GM18520 (cell line): ENCODE data around the gene PLAAT4.
A peak's percentile ranks its signal among the peaks of the same experiment; 100 is the strongest.
"Not testable (repeated sequence)": the region's sequence is repeated elsewhere in the genome, so short reads cannot be mapped to it uniquely, and the experiment has no call there.

Experiments
- ATAC-seq: cut with Tn5 transposase; IDR thresholded peaks from one replicate; pipeline ENCODE4 v1.9.1; 2021; ENCODE audit not compliant: unreplicated experiment

The PLAAT4 gene

DNA sequence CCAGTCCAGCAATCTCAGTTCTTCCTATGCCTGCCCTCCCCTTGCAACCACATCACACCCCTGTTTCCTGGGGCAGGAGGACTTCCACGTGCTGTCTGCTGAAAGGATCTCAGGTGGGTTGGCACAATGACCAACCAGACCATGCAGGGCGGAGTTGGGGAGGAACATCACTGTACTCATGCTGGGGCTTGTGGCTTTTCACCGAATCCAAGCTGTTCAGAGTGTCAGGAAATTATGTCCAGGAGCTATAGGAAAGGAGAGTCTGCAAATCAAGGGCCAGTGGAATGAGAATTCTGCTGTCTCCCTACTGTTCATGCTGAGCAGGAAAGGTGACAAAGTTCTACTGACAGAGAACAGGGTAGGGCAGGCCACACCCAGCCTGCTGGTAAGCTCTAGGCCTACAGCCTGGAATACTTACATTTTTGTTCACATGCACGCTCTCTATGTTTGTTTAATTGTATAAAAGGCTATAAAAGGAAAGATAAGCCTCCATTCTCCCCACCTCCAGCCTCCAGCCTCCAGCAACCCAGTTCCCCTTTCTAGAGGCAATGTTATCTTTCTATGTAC, 28.3 kb downstream of the PLAAT4 start:
- no peak for ATAC-seq

DNA sequence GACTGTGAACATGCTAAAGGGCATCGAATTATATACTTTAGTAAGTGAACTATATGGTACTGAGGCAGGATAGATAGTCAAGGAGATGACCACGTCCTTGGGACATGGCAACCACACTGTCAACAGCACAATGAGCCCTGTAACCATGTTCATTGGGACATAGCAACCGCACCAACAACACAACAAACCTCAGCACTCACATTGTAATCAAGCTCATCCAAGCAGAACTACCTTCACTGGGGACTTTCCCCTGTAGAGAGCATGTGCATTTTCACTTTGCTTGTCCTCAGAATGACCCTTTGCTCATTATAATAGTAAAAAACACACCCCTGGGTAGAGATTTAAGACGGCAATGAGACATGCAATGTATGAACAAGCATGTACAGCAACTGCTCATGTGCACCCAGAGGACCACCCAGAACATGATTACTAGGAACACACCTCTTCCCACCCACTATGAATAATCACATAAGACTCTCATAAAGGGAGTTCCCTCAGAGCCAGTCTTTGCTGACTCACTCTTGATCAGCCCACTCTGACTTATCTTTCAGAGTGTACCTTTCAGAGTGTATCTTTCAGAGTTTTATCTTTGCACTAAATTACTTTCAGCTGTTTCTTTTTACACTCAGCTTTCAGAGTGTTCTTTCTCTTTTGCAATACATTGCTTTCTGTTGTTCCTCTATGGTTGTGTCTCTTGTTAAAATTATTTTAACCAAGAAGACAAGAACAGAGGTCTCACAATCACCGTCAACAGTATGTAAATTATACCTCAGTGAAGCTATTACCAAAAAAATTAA, 30.6 kb downstream of the PLAAT4 start:
- ATAC-seq, result peak; percentile 78

DNA sequence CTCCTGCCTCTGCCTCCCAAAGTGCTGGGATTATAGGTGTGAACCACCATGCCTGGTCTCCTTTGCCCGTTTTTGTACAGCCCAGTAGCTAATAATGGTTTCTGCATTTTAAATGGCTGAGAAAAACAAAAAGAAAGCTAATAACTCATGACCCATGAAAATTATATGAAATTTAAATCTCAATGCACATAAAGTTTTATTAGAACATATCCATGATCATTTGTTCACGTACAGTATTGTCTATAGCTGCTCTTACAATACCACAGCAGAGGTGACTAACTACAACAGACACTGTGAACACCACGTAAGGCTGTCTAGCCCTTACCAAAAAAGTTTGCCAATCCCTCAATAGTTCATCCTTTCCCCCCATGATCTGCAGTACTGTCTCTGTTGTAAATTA, 33.0 kb downstream of the PLAAT4 start:
- no peak for ATAC-seq

DNA sequence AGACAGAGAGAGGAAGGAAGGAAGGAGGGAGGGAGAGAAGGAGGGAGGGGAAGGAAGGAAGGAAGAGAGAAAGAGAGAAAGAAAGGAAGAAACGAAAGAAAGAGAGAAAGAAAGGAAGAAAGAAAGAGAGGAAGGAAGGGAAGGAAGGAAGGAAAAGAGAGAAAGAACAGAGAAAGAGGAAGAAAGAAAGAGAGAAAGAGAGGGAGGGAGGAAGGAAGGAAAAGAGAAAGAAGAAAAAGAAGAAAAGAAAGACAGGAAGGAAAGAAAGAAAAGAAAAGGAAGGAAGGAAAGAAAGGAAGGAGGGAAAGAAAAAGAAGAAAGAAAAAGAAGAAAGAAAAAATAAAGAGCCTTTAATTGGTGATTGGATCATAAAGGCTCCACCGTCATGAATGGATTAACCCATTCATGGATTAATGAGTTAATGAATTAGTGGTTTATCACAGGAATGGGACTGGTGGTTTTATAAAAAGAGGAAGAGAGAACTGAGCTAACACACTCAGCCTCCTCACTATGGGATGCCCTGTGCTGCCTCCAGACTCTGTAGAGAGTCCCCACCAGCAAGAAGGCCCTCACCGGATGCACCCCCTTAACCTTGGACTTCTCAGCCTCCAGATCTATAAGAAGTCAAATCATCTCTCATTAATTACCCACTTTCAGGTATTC, 35.5 kb downstream of the PLAAT4 start:
- ATAC-seq, result no peak

DNA sequence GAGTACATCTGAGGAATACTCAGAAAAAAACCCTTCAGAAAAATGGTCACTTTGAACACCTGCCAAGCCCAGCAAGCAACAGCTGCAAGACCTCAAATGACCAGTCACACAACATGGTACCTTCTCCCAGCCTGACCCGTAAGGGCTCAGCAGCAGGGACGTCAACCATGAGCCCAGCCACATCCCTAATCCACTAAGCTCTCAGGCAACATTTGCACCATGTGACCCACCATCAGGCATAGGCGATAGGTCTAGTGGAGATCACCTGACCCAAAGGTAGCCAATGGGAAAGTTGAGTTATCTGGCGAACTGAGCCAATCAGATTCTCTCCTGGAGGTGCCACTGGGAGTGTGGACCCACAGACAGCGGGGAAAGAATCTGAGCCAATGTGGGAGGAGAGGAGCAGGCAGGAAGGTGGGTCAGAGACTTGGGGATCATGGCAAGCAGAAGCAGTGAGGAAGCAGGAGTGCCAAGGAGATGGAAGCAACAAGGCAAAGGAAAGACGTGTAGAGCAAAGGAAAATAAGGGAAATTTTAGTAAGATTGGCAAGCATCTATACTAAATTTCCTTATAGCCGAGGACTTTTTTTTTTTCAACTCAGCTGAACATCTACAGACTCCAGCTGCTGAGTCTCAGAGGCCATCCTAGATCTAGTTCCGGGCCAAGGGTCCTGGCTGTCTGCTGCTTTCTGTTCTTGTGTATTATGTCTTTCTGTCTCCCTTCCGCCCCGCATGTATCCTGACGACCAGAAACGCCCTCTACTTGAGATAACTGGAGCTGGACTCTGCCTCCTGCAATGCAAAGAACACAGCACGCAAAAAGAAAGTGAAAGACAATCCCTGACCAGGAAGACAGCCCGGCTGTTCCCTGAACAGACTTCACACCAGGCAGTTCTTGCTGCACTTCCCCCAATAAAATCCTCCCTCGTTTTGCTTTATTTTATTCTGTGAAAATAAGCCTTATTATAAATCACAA, 37.6 kb downstream of the PLAAT4 start:
- ATAC-seq, result no peak

DNA sequence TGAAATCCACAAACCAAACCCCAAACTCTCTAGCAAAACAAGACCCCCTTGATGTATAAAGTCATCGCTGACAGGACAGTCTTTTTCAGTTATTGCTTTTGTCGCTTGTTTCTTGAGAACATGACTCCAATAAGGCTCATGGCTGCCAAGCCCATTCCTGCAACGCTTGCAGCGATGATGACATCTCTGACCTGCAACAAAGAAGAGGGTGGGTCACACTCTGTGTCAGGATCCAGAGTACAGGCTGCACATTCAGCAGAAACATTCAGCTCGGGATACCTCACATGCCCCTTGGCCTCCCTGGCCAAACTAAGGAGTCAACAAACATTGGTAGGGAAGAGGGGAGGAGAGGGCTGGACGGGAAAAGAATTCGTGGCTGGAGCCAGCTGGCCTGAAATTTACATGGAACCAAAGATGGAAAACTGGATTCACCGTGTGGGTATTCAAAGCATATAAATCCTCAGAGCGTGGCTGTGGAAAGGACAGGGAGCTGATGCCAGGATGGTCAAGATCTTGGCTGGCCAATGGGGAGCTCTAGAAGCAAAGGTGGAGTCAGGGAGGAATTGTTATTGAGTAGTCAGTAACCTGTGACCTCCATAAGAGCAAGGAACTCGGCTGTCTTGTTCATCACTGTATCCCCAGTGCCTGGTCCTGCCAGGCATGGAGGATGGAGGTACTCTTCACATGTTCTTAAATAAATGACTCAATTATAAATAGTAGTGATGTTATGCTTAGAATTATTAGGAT, 38.4 kb downstream of the PLAAT4 start:
- ATAC-seq, result no peak

DNA sequence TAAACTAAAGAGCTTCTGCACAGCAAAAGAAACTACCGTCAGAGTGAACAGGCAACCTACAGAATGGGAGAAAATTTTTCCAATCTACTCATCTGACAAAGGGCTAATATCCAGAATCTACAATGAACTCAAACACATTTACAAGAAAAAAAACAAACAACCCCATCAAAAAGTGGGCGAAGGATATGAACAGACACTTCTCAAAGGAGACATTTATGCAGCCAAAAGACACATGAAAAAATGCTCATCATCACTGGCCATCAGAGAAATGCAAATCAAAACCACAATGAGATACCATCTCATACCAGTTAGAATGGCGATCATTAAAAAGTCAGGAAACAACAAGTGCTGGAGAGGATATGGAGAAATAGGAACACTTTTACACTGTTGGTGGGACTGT, 42.3 kb downstream of the PLAAT4 start:
- ATAC-seq, result not testable (repeated sequence)

DNA sequence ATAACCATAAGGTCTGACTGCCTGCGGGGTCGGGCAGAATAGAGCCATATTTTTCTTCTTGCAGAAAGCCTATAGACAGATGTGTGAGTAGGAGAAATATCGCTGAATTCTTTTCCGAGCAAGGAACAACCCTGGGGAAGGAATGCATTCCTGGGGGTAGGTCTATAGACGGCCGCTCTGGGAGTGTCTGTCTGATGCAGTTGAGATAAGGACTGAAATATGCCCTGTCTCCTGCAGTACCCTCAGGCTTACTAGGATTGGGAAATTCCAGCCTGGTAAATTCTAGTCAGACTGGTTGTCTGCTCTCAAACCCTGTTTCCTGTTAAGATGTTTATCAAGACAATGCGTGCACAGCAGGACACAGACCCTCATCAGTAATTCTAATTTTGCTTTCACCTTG, 44.6 kb downstream of the PLAAT4 start:
- not testable (repeated sequence) for ATAC-seq

DNA sequence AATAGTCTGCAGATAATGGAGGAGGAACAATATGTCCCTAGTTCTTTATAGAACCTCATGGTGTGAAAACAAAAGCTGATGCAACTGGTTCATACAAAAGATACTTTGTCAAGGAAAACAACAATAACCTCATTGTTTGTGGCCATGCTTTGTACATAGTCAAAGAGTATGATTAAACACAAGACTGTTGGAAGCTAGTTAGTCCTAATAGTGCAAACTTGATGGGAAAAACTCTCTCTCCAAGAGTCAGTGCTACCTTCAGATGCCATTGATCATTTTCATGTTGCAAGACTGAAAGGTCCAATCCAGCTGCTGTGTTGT, 46.7 kb downstream of the PLAAT4 start:
- no peak for ATAC-seq

DNA sequence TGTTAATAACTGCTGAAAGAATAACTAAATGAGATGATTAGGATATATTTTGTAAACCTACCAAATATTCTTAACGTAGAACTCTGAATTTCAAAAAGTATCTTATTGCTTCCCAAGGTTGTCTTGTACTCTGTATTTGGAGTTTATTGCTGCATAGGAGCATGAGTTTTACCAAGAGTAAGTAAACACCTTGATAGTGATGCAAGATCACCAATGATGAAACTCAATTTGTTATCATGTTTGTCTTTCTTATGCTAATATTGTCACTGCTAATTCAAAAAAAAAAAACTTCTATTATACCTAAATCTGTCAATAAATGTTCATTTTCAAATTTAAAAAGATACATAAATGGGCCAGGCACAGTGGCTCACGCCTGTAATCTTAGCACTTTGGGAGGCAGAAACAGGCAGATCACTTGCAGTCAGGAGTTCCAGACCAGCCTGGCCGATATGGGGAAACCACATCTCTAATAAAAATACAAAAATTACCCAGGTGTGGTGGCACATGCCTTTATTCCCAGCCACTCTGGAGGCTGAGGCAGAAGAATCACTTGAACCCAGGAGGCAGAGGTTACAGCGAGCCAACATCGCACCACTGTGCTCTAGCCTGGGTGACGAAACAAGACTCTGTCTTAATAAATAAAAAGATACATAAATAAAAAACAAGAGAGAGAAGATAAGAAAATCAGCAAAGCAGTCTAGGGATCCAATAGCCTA, 50.0 kb downstream of the PLAAT4 start:
- ATAC-seq, result no peak

DNA sequence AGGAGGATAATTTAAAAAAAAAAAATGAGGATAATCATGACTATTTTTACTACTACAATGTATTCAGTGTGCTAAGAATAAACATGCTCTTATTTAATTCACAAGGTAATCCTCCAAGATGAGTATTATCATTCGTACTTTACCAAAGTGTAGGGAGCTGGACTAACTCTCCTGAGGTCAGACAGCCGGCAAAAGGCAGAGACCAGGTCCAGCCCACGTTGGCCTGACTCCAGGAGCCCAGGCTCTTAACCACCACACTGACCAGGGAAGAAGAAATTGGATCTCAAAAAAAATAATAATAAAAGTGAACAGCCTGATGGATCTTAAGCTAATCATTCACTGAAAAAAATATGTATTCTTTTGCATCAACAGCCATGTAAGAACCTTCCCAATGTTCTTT, 52.4 kb downstream of the PLAAT4 start:
- ATAC-seq, result no peak

DNA sequence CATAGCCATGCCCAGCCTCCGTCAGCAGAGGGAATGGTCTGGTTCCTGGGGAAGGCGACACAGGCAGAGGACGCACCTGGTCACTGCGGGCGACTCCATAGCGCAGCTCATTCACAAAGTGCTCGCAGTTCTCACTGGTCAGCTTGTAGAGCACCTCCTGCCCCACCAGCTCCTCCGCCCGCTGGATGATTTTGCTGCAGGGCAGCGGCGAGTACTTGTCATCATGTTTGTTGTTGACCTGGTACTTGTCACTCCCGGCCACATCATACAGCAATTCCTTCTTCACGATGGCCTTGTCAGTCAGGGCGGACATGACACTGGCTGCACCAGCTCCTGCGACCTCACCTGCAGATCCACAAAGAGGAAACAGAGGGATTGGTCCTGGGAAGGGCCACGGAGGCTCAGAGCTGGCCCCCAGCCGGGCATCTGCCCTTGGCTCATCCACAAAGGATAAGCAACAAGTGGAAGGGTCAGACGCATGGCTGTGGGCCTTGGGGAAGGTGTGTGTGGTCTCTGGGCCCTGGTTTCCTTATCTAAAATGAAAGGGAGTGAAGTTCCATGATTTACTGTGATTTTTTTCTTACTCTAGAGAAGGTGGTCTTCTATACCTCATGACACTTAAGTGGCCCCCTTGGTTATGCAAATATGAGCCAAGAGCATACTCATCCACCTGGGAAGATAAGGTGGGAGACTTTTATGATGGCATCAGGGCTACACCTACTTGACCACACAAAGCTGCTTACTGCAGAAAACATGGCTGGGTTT, 53.6 kb downstream of the PLAAT4 start:
- no peak for ATAC-seq

DNA sequence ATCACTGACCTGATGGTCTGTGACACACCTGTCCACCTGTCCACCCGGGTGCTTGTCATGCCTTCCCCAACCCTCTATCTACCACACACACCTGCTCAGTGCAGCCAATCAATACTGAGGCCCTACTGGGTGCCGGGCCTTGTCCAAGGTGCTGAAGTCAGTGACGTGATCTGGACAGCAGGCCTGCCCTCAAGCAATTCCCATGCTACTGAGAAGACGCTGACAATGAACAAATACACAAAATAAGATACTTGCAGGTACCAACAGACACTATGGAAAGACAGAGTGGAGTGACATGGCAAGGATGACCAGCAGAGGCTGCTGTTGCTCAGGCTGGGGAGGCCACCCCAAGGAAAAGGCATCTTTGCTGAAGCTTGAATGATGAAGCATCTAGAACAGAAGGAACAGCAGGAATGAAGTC, 56.4 kb downstream of the PLAAT4 start:
- no peak for ATAC-seq

DNA sequence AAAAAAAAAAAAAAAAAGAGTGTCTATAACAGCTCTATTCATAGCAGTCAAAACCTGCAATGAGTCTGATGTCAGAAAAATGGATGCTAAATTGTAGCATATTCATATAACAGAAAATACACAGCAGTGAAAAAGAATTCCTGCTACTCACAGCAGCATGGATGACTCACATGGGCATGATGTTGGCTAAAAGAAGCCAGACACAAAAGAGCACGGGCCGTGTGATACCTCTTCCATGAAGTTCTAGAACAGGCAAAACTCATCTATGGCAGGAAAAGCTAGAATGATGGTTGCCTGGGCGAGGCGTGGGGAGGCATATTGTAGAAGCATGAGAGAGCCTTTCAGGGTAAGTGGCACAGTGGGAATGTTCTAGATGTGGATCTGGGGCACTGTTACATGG, 58.7 kb downstream of the PLAAT4 start:
- ATAC-seq, result no peak
